ENCODE measurements around the gene ACER1.

Gene ACER1

DNA sequence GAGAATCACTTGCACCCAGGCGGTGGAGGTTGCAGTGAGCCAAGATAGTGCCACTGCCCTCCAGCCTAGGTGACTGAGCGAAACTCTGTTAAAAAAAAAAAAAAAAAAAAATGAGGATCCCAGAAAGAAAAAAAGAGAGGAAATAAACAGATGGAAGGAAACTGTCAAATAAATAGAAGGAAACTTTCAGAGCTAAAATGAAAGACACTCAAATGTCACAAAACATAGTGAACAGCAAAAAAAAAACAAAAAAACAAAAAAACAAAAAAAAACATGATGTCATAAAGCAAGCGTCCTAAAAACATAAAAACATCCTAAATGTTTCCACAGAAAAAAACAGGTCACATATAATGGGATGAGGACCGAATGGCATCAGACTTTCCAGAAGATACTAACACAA is 68.6 kb downstream of the ACER1 start:
- no peak for DNase-seq

DNA sequence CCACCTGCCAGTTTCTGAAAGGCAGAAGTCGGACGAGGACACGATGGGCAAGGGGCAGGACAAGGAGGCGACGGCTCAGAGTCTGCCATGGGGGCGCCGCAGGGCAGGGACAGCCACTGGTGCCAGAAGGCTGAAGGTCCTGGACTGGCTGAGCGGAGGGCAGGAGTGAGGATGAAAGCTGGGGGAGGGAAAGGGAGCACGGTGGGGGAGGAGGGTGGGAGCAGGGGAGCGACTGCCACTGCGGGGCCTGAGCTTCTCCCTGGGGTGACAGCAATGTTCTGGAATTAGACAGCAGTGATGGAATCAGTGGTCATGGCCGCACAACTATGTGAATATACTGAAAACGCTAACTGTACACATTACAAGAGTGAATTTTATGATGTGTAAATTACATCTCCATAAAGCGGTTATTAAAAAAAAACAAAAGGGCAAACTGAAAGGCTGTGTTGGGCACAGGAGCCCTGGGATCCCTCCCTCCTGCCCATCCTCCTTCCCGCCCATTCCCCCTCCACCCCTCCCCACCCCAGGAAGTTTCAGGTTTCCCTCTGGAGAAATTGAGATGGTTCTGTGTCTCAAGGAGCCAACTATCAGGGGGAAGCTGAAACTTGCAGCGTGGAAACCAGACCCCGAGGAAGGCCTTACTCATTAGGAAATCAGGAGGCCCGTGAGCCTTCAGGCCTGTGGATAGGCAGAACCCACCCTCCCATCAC is 69.5 kb downstream of the ACER1 start:
- DNase-seq: no peak

DNA sequence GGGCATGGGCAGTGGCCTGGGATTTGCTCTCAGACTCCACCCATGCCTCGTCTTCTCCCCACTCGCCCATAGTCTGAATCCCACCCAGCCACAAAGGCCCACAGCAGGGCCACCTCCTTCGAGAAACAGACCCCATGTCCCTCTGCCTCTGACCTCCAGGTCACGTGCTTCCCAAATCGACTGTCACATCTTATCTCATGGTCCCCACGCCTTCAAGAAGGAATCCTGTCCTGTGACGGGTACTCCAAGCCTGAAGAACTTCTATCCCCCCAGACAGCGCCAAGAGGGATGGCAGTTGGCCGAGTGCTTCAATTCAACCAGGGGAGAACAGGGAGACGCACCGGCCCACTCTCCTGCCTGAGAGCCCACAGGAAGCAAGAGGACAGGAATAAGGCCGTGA is 70.1 kb downstream of the ACER1 start:
- no peak for DNase-seq

DNA sequence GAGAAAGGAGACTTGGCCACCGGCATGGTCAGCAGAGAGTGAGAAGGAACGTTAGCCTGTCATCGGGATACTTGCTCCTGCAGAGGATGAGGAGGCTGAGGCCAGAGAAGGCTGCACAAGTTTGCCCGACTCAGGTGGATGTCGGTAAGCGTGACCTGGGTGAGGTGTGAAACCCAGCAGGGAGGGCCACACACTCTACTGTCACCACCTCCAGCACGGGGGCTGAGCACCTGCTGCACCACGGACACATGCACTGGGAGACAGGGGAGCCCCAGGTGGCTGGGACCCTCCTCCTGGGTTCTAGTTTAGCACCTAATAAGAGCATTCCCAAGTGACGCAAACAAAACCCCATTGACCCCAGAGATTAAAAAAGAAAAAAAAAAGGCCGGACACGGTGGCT is 70.9 kb downstream of the ACER1 start:
- no peak for DNase-seq

DNA sequence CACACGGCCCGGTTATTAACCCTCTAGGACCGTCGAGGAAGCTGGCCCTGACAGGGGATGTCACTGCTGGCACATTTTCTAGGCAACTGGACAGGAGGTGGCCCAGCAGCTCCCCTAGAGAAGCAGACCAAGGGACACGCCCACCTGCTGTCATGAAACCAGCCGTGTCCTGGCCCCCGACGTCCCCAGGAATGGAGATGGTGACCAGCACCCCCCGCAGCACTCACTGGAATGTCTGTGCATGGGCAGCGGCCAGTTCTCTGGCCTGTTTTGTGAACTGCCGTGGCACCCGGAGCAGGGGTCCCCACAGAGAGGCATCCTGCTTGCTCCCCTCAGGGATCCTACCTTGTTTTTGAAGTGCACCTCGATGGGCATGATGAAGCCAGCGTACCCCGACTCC is 71.5 kb downstream of the ACER1 start:
- DNase-seq: no peak

DNA sequence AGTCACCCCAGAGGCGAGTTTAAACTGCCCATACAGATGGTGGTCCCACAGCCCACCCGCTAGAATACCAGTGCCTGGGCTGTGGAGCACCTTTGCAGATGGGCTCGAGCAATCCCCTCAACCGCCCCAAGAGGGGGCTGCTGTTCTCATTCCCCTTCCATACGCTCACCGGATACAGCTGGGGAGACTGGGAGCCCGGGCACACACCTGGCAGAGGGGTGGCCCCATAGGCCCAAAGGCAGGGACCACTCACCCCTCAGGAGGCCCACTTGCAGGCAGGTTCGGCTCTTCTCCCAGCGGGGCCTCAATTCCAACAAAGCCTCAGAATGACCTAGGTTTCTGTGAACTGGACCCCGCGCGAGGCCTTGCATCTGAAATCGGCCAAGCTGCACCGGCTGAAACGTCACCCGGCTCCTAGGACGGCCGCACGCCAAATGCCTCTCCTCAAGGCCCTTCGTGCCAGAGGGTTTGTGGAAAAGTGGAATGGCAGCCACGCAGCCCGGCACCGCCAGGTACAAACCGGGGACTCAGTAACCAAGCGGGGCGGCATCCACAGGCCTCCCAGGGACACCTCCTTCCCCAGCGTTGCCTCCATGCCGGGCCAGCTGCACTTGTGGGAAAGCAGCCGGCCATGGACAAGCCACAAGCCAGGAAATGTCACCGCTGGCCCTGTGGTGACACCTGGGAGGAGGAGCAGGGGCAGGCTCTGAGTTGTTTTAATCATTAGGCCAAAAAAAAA is 72.3 kb downstream of the ACER1 start:
- DNase-seq: peak; percentile 53

DNA sequence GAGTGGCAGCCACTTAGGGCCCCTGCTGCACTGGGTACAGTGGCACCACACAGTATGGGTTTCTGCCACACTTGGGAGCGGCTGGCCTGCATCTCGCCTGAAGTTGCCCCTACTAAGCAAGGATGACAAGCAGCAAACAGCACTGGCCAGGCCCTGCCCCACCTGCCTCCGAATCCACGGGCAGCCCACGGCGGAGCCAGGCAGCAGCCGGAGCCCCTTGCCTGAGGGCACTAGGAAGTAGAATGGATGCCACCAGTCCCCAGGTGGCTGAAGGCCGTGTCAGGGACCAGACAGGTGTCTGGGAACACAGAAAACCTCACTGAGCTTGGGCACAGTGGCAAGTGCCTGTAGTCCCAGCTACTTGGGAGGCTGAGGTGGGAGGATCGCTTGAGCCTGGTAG is 73.0 kb downstream of the ACER1 start:
- no peak for DNase-seq

DNA sequence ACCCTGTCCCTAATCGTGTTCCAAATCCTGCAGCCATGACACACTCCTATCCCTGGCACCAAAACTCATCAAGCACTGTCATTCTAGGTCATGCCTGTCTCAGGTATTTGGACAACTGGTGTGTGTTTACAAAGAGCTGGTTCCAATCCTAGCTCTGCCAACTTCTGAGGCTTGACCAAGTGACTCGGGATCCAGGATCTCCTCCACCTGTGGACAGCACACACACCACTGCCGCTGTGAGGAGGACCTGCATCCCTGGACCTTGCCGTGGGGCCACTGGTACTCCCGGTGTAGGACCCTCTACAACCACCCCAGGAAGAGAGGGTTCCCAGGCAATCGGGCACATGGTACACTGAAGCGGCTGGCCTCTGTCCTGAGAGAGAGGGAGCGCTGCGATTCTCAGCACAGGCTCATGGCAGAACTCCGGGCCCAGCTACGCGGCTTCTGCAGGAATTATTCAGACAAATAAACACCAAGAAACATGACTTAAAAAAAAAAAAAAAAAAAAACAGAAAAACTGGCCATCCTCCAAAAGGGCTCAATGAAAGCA is 74.0 kb downstream of the ACER1 start:
- DNase-seq: no peak

DNA sequence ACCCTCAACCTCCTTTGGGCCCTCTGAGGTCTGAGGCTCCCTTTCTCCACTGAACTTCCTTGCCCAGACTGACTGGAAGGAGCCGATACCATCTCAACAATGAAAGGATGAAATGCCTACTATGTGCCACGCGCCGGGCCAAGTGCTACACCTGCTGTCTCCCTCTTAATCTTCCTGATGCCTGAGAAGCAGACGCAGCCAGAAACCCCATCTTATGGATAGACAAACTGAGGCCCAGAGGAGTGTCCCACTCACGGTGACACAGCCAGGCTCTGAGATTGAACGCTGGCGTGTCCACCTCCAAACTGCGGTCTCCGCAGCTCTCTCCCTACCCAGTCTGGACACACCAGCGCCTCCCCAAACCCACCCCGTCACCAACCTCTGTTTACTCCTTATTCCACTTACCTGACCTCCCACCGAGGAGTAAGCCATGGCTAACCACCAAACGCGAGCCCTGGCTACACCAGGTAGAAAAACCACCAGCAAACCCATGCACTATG is 74.5 kb downstream of the ACER1 start:
- no peak for DNase-seq

All from activated T-cell treated with anti-CD3 and anti-CD28 coated beads, Interleukin-2, amount 50 U/mL, for 1 hour (primary cell).